TTC549 (cell line): Measurements from ENCODE around the gene SCAF1.

Experiments
- FAIRE-seq: peaks from 2 replicates; lab custom pipeline; 2012; peaks lifted over from hg19 to GRCh38; lab: Jason Lieb, UNC

The SCAF1 gene

DNA sequence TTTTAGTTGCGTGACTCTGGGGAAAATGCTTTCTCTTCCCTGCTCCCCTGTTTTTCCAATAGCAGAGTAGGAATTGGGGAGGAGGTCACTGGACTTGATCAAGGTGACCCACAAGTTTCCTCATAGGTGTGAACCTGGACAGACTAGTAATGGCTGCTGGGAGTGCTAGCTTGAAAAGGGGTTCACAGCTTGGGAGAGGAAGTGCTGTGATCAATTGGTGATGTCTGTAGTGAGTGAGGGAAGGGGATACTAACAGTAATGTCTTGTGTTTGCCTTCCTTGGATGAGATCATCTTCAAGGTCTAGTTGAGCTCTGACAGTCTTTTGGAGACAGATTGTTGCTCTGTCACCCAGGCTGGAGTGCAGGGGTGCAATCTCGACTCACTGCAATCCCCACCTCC is 25.5 kb downstream of the SCAF1 start:
- no peak for FAIRE-seq

DNA sequence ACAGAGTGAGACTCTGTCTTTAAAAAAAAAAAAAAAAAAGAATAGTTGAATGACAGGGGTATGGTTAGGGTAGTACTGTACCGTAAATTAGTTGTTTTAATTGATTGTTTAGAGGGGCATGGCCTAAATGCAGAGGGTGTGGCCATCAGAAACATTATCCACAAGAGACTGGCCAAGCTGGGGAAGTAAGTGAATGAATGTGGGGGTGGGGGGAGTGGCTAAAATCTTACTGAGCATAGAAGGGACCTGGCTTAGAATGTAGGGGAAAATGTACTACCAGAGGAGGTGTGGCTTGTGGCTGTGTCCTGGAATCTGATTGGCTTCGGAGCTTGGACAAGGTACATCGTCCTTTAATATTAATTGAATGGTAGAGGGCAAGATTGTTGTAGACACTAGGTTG is 27.5 kb downstream of the SCAF1 start:
- no peak for FAIRE-seq

DNA sequence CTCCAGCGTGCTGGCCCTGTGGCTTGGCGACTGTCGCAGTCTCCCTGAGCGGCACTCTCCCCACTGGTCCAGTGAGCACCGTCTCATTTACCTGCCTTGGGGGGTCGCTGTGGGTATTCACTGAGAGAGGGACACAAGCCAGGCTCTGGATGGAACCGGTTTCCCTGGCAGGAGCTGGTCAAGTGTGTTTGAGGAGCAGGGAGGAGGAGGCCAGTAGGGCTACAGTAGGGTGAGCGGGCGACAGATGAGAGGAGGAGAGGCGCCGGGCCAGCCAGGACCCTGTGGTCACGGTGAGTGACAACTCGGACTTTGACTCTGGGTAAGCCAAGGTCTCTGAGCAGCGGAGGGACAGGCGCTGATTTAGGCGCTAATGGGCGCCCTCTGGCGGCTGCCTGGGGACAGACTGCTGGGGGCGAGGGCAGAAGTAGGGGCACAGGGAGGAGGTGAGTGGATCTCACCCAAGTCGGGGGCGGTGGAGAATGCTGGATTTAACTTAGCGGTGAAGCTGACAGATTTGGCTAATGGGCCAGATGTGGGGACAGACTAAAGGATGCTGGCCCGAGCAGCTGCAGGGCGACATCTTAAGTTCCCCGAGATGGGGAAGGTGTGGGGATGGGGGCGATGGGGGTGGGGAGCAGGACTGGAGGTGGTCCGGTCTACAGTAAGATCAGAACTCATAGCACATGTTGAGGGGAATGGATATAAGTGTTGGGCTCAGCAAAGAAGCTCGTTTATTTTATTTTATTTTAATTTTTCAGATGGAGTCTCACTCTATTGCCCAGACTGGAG is 30.3 kb downstream of the SCAF1 start:
- FAIRE-seq, result no peak

DNA sequence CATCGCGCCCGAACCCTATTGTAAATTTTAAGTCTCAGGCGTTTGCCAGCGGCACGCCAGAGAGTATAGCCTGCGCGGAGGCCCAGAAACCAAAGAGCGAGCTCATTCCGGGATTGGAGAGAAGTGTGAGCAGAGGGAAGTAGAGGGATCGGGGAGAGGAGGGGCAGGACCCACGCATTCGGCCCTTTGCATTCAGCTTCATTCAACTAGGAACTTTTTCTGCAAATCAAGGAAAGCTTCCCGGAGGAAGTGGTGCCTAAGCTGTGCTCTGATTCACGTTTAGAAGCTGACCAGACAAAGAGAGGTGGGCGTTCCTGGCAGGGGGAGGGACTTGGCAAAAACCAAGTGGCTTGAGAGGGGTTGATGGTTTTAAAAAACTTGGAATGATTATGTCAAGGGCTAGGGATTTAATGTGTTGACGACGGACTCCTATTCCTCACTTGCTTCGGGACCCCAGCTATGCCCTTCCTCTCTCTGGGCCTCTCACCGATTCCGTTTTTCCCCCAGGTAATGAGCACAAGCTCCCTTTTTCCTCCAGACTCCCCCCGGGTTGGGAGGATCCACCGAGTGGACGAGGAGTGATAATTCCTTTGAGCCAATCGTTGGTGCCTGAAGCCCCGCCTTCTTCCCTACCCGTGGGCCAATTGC is 34.3 kb downstream of the SCAF1 start:
- FAIRE-seq, result no peak

DNA sequence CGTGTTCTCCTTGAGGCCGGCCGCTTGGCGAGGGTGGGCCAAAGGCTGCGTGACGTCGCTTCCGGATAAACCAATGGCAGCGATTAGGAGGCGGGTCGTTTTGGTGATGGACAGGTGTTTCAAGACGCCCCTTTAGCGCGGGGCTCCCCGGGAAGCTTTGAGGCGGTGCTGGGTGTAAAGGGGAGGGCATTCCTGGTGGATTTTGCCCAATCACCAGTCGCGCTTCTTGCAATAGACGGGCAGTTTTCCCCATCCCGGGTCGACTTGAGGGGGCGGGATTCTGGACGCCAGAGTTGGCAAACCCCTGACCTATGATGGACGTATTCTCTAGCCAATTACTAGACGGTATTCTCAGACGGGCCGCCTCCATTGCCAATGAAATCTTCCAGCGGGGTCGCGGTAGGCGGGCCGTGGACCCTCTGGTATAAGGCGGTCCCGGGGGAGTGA is 34.8 kb downstream of the SCAF1 start:
- peak; percentile 99 for FAIRE-seq

DNA sequence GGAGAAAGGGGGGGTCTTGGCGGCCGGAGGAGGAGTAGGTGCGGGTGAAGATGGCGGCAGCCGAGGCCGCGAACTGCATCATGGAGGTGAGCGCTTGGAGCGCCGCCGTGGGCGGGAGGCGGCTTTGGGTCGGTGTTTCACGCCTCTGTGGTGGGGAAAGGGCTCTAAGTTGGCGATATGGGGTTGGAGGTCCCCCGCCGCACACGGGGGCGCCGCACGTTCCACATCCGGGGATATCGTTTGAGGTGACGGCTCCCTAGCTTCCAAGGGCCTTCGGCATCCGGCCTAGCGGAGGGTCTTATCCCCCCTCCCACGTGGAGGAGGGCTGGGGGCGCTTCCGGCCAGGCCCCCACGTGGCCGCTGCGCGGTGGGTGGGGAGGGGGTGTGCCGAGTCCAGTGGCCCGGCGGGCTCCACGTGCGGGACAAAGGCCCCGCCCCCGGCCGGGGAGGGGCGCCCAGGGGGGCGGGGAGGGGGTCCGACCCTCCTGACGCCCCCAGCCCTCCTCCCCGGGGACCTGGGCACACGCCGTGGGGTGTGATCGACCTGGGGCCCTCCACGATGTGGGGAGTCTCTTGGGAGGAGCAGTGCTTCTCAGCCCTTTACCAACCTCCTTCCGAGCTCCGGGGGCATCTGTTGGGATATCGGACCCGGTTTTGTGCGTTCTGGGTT is 35.4 kb downstream of the SCAF1 start, which contains the start of gene PRMT1:
Gene PRMT1 (plus strand): TSS at position 41 of the 670 bp plus-strand sequence. CDS start 10 bp downstream, at position 51.
- no peak for FAIRE-seq

DNA sequence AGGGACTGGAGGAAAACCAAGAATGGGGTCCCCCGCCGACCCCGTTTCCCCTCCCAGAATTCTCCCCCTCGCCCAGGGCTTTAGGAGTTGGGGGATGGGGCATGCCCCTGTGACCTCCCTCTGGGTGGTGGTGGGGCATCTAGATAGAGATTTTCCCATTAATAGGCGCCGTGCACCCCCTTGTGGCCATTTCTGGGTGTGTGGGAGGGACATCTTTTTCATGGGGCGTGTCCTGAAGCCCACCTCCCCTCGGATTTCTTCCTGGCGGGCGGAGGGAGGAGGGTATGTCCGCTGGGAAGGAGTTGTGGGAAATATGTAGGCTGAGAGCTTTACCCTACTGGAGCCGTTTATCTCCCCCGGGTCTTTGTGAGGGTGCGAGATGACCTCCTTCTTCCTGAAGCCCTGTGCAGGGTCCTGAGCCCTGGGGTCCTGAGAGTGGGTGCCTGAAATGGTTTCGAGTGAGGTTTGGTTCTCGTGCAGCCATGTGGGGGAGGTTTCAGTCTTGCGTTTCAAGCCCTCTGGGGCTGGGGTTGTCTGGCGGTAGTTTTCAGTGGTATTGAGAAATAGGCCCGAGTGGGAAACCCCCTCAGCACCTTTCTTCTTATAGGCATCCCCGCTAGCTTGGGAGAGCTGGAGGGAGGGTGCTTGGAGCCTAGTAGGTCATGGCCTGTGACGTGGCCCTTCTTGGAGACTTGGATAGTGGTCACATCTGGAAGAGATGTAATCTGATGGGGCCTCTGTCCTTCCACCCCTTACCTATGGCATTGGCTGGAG is 36.1 kb downstream of the SCAF1 start:
- FAIRE-seq, result no peak

DNA sequence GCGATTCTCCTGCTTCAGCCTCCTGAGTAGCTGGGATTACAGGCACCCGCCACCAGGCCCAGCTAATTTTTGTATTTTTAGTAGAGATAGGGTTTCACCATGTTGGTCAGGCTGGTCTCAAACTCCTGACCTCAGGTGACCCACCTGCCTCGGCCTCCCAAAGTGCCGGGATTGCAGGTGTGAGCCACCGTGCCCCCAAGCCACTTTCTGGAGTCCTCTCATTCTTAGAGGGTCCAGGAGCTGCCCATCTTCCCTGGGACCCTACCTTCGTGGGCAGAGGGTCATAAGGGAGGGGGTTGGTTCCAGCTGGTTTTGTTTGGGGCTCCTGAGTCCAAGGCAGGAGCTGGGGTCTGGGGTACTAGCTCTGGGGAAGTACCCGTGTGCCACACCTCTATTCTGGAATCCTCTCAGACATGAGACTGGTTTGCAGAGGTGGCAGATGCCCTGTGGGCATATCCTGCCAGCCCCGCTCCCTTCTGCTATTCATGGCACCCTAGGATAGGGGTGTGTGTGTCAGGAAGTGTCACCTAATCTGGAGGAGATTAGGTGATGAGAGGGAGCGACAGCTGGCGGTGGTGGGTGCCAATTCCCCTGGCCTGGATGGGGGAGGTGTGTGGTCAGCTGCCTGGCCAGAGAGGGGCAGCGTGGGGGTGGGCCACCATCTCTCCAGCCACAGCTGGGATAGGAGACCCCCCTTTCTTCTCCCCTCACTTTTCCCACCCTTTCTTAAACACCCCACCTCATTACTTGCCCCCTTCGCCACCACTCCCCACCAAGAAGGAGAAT is 37.2 kb downstream of the SCAF1 start:
- no peak for FAIRE-seq

DNA sequence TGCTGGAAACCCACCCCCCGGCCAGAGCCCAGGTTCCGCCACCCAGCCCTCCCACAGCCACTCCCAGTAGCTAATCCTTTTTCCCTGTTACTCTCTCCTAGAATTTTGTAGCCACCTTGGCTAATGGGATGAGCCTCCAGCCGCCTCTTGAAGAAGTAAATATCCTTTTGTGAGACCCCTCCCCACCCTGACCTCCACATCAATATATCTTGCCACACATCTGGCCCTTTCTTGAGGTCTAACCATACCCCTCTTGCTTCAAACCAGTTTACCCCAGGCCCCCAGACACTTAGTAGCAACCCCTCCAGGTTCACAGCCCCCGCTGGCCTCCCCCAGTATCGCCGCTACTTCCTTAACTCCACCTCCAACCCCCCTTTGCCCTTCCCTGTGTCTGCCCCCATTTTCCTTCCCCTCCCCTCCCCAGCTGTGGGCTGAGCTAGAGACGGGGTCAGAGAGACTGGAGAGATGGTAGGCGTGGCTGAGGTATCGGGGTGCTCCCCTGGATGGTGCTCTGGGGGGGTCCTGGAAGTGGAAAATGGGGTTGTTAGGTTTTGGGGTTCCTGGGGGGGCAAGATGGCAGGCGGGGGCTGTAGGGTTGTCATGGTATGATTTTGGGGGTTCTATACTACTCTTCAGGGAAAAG is 37.9 kb downstream of the SCAF1 start:
- no peak for FAIRE-seq

DNA sequence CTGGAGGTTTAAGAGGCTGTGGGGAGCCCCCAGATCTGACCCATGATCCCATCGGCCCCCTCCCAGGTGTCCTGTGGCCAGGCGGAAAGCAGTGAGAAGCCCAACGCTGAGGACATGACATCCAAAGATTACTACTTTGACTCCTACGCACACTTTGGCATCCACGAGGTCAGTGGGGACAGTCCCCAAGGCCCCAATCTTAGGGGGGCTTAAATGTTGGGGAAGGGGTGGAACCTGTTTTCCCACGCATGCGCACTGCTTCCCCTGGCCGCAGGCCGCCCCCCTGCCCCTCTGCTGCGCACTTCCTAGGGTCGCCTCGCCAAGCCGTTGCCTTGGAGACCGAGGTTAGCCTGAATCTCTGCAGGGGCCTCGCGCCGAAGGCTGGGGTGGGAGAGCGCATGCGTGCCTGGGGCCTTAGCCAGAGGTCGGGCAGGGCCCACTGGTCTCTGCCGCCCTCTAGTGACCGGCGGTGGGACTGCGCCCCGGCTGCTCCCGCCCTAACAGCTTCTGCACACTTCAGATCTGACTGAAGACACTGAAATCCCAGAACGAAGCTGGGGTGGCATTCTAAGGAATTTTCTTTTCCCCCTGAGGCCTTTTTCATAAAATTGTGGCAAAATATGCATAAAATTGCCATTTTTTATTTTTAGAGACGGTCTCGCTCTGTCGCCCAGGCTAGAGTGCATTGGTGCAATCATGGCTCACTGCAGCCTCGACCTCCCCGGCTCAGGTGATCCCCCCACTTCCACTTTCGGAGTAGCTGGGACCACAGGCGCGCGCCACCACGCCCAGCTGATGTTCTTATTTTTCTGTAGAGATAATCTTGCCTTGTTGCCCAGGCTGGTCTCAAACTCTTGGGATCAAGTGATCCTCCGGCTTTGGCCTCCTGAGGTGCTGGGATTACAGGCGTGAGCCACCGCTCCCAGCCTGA is 38.7 kb downstream of the SCAF1 start:
- no peak for FAIRE-seq

DNA sequence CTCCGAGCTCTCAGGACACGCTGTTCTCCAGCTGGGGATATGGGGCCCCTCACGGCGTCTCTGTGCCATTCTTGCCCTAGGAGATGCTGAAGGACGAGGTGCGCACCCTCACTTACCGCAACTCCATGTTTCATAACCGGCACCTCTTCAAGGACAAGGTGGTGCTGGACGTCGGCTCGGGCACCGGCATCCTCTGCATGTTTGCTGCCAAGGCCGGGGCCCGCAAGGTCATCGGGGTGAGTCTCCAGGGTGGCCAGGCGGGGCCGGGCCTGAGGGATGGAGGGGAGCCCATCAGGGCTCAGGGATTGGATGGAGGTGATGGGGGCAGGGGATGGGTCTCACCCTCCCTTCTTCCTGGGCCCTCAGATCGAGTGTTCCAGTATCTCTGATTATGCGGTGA is 39.8 kb downstream of the SCAF1 start:
- FAIRE-seq, result no peak

DNA sequence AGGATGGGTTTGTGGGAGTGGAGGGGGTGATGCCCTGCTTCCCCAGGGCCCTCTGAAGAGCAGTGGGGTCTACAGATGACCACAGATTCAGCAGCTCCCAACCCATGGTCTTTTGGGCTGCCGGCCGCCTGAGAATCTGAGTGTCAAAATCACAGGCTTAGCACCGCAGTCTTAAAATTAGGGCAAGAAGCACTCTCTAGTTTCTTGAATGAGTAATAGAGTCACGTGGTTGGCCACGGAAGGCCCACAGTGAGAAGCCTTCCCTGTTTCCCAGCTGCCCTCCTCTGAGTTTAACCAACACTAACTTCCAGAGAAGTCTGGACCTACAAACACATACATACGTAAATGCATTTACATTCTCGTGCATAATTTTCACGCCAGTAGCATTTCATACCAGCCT is 40.3 kb downstream of the SCAF1 start:
- no peak for FAIRE-seq

DNA sequence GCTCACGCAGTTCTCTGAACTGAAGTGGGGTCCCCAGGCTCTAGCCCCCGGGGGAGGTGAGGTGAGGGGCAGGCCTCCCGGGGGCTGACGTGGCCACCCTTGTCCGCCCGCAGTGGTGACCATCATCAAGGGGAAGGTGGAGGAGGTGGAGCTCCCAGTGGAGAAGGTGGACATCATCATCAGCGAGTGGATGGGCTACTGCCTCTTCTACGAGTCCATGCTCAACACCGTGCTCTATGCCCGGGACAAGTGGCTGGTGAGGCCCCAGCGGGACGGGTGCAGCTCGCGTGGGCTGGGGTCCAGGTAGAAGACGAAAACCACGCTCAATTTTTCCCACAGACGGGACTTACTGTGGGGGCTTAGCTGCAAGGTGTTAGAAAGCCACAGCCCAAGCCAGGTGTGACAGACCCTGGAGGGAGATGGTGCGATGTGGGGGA is 41.8 kb downstream of the SCAF1 start:
- FAIRE-seq, result no peak

DNA sequence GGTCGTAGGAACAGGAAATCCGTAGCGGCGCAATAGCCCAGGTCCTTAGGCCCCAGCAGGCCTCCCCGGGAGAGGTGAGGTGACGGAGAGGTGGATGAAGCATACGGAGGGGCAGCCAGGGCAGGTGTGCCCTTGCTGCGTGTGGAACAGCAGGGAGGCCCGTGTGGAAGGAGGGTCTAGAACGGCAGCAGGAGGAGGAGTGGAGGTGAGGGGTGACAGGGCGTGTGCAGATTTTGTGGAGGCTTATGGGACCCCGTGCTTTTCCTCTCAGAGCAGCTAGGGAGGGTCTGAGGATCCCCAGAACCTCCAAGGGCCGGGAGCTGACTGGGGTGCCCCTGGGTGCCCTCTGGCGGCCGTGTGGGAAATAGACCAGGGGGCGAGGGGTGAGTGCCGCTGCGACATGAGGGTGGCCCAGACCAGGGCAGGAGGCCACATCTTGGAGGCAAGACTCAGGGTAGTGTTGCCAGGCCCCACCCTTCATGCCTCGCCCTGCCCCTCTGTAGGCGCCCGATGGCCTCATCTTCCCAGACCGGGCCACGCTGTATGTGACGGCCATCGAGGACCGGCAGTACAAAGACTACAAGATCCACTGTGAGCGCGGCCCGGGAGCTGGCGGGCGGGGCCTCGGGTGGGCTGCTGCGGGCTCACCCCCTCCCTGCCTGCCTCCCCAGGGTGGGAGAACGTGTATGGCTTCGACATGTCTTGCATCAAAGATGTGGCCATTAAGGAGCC is 42.4 kb downstream of the SCAF1 start:
- no peak for FAIRE-seq

DNA sequence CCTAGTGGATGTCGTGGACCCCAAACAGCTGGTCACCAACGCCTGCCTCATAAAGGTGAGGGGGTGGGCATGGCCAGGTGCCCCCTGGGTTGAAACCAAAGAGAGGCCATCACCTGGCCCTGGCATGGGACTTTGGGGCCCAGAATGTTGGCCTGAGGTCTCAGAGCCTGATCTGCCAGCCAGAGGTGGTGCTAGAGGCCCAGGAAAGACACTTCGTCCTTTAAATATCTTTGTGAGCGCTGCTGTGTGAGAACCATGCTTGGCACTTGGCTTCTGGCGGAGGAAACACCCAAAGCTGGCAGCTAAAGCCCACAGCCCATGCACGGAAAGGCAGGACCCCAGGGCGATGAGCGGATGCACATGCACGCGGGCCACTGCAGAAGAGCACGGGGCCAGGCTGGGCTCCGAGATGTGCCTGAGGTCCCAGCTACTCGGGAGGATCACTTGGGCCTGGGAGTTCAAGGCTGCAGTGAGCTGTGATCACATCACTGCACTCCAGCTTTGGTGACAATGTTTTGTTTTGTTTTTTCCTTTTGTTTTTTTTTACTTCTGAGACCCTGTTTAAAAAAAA is 43.1 kb downstream of the SCAF1 start:
- no peak for FAIRE-seq

DNA sequence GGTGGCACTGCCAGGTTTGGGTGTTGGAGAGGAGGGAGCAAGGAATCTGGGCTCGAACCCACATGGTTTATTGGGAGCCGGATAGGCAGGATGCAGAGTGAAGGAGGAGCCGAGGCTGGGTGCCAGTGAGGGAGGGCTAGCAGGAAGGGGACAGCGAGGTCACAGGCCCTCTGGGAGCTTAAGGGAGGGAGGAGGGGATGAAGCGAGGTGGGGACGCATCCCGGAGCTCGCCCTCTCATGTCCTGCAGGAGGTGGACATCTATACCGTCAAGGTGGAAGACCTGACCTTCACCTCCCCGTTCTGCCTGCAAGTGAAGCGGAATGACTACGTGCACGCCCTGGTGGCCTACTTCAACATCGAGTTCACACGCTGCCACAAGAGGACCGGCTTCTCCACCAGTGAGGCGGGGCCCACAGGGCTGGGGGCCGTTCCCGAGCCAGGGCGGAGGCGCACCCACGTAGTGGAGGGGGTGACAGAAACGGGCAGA is 43.9 kb downstream of the SCAF1 start:
- FAIRE-seq, result no peak

DNA sequence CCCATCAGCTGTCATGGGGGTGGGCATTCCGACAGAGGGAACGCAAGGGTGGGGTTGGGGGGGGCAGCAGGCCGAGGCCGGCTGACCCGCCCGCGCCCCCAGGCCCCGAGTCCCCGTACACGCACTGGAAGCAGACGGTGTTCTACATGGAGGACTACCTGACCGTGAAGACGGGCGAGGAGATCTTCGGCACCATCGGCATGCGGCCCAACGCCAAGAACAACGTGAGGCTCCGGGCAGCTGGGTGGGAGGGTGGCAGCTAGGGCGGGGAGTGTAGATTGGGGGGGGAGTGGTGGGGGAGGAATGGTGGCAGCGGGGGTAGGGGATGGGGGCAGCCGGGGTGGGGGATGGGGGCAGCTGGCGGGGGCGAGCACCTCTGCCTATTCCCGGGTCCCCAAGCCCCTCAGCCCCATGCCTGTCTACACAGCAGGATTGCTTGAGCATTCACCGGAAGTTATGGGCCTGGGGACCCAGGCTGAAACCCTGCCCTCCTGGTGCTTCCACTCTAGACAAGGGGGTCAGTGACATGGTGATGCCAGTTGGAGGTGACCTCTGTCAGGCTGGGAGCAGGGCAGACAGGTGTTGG is 44.6 kb downstream of the SCAF1 start:
- FAIRE-seq, result no peak

DNA sequence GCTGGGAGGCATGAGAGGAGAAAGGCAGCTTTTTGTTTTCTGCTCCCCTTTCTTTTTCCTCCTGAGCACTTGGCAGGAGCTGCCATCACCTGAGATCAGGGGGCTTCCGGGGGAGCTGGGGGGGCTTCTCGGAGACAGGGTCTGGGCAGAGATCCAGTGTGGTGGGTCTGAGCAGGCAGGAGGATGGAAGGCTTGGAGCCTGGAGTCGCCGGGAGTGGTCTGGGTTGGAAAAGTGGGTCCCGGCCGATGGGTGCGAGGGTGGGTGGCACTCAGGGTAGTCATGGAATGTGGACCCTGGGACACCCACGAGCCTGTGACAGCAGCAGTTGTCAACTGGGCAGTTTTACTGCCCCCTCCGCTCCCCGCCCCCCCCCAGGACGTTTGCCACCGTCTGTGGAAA is 45.1 kb downstream of the SCAF1 start:
- FAIRE-seq, result no peak
